Activated T-cell treated with anti-CD3 and anti-CD28 coated beads, Interleukin-2, amount 50 U/mL, for 72 hours (primary cell): ENCODE data around the gene APC. TPM values are rescaled to one million over a fixed set of nuclear protein-coding genes. Genes with fewer than 3 reads are reported as not detected.

ENCODE experiments used
- ATAC-seq, 2 donors: fragments of 150-1000 bp; cut with Tn5 transposase; replicated peaks in 1 of 2; 2 replicates each; pipeline ENCODE4 v1.10.0; 2021; ENCODE audit warnings: moderate library complexity in 2 of 2, mild to moderate bottlenecking in 1 of 2
- DNase-seq, 2 donors: peaks; one replicate each; pipeline ENCODE4 v3.0.0; 2021 to 2022; ENCODE audit warnings: mixed read lengths in 1 of 2
- H3K27ac Mint-ChIP-seq: one replicate; pipeline ENCODE4 v1.8.0; 2022; ENCODE audit warnings: mild to moderate bottlenecking, moderate library complexity, mixed read lengths
- H3K27me3 Mint-ChIP-seq: one replicate; pipeline ENCODE4 v1.8.0; 2022; ENCODE audit warnings: low read depth, mixed read lengths
- H3K36me3 Mint-ChIP-seq, 2 donors: one replicate each; pipeline ENCODE4 v1.8.0; 2022; ENCODE audit warnings: mixed read lengths in 2 of 2, mild to moderate bottlenecking in 1 of 2; ENCODE audit not compliant: insufficient read depth in 2 of 2
- H3K4me1 Mint-ChIP-seq: one replicate; pipeline ENCODE4 v1.8.0; 2022; ENCODE audit warnings: low read depth, mixed read lengths
- H3K4me3 Mint-ChIP-seq, 2 donors: one replicate each; pipeline ENCODE4 v1.8.0; 2022; ENCODE audit warnings: mild to moderate bottlenecking in 2 of 2, mixed read lengths in 2 of 2, moderate library complexity in 2 of 2
- H3K9me3 Mint-ChIP-seq, 2 donors: one replicate each; pipeline ENCODE4 v1.8.0; 2022; ENCODE audit warnings: mixed read lengths in 2 of 2
- total RNA-seq, 2 donors: library from RNA; stranded (reverse); gene quantifications; one replicate each; pipeline ENCODE4 v1.2.3, GENCODE V29; 2022

Gene APC
- total RNA-seq: 10 to 100 TPM; 22.0 to 22.7 TPM

- peak within 1 kb of the TSS; percentile 96 to 98 for H3K4me3 Mint-ChIP-seq
- no peaks in the 10 kb centered on the region for H3K27me3 Mint-ChIP-seq
These were observed at the start of gene APC for GRCh38 chr5:112737463-112738190. Gene APC, plus strand, starts transcription at chr5:112737885. Its CDS starts 17,006 bp downstream, at chr5:112754891.

GRCh38 chr5:112689155-112689909 lies 48.4 kb upstream of the APC start:
- Mint-ChIP-seq H3K9me3 (no peaks in the 10 kb centered on the region), H3K27me3 (peaks cover 31% of the 10 kb centered on the region), H3K27ac (no peak overlapping the region), H3K4me1 (no peaks in the 10 kb centered on the region), H3K4me3 (no peak overlapping the region), H3K36me3 (no peaks in the 10 kb centered on the region)
- no peak for ATAC-seq
- DNase-seq: no peak

More at GRCh38 chr5:112737463-112738190, at the start of gene APC:
- Mint-ChIP-seq H3K27ac (peak within 1 kb of the TSS; percentile 7), H3K36me3 (no peaks in the 10 kb centered on the region), H3K4me1 (peaks cover 17% of the 10 kb centered on the region), H3K9me3 (no peaks in the 10 kb centered on the region)
- ATAC-seq (peak; percentile 99 to 100), DNase-seq (peak; percentile 85 to 91)

GRCh38 chr5:112690605-112691338 lies 46.9 kb upstream of the APC start:
- ATAC-seq: no peak
- no peak for DNase-seq
- Mint-ChIP-seq H3K4me1 (no peaks in the 10 kb centered on the region), H3K9me3 (no peaks in the 10 kb centered on the region), H3K36me3 (no peaks in the 10 kb centered on the region), H3K4me3 (no peak overlapping the region), H3K27ac (no peak overlapping the region), H3K27me3 (peaks cover 31% of the 10 kb centered on the region)

- Mint-ChIP-seq H3K9me3 (no peaks in the 10 kb centered on the region), H3K27ac (no peak overlapping the region), H3K4me1 (no peaks in the 10 kb centered on the region), H3K27me3 (peaks cover 31% of the 10 kb centered on the region), H3K36me3 (no peaks in the 10 kb centered on the region), H3K4me3 (no peak overlapping the region)
- DNase-seq (no peak), ATAC-seq (peak in 1 of 2 donors; percentile 11)
These were observed 46.4 kb upstream of the APC start for GRCh38 chr5:112691339-112691680.

- ATAC-seq (peak in 1 of 2 donors; percentile 32), DNase-seq (peak; percentile 19 to 33)
- Mint-ChIP-seq H3K36me3 (no peaks in the 10 kb centered on the region), H3K27ac (no peak overlapping the region), H3K4me1 (no peaks in the 10 kb centered on the region), H3K27me3 (peaks cover 27% of the 10 kb centered on the region), H3K4me3 (no peak overlapping the region), H3K9me3 (no peaks in the 10 kb centered on the region)
These were observed 45.9 kb upstream of the APC start for GRCh38 chr5:112691758-112692157.

- H3K9me3 Mint-ChIP-seq: no peaks in the 10 kb centered on the region
- no peak overlapping the region for H3K27ac Mint-ChIP-seq
- peaks cover 24% of the 10 kb centered on the region for H3K27me3 Mint-ChIP-seq
- no peaks in the 10 kb centered on the region for H3K36me3 Mint-ChIP-seq
- DNase-seq (no peak), ATAC-seq (no peak)
- no peaks in the 10 kb centered on the region for H3K4me1 Mint-ChIP-seq
- no peak overlapping the region for H3K4me3 Mint-ChIP-seq
These were observed 45.2 kb upstream of the APC start for GRCh38 chr5:112692472-112692871.

GRCh38 chr5:112693301-112693700 lies 44.4 kb upstream of the APC start:
- Mint-ChIP-seq H3K4me1 (no peaks in the 10 kb centered on the region), H3K9me3 (no peaks in the 10 kb centered on the region), H3K27ac (no peak overlapping the region), H3K4me3 (no peak overlapping the region), H3K36me3 (no peaks in the 10 kb centered on the region), H3K27me3 (peaks cover 24% of the 10 kb centered on the region)
- DNase-seq: no peak
- no peak for ATAC-seq

GRCh38 chr5:112694853-112695709 lies 42.6 kb upstream of the APC start:
- H3K36me3 Mint-ChIP-seq: no peaks in the 10 kb centered on the region
- H3K9me3 Mint-ChIP-seq: no peaks in the 10 kb centered on the region
- H3K27me3 Mint-ChIP-seq: peaks cover 18% of the 10 kb centered on the region
- no peak overlapping the region for H3K27ac Mint-ChIP-seq
- H3K4me1 Mint-ChIP-seq: no peaks in the 10 kb centered on the region
- no peak for ATAC-seq
- H3K4me3 Mint-ChIP-seq: no peak overlapping the region
- no peak for DNase-seq

- Mint-ChIP-seq H3K4me3 (no peak overlapping the region), H3K36me3 (no peaks in the 10 kb centered on the region), H3K4me1 (no peaks in the 10 kb centered on the region), H3K27ac (no peak overlapping the region), H3K27me3 (peaks cover 10% of the 10 kb centered on the region), H3K9me3 (no peaks in the 10 kb centered on the region)
- DNase-seq (no peak), ATAC-seq (no peak)
These were observed 40.9 kb upstream of the APC start for GRCh38 chr5:112696786-112697185.

GRCh38 chr5:112697322-112697721 lies 40.4 kb upstream of the APC start:
- Mint-ChIP-seq H3K4me3 (no peak overlapping the region), H3K4me1 (no peaks in the 10 kb centered on the region), H3K27ac (no peak overlapping the region), H3K27me3 (peaks cover 5% of the 10 kb centered on the region), H3K36me3 (no peaks in the 10 kb centered on the region), H3K9me3 (no peaks in the 10 kb centered on the region)
- ATAC-seq: no peak
- DNase-seq: no peak

- Mint-ChIP-seq H3K27ac (no peak overlapping the region), H3K9me3 (no peaks in the 10 kb centered on the region), H3K27me3 (no peaks in the 10 kb centered on the region), H3K4me1 (no peaks in the 10 kb centered on the region), H3K4me3 (no peak overlapping the region), H3K36me3 (no peaks in the 10 kb centered on the region)
- ATAC-seq (no peak), DNase-seq (no peak)
These were observed 39.9 kb upstream of the APC start for GRCh38 chr5:112697833-112698232.

- no peak overlapping the region for H3K4me3 Mint-ChIP-seq
- no peaks in the 10 kb centered on the region for H3K27me3 Mint-ChIP-seq
- peaks cover 27% of the 10 kb centered on the region for H3K4me1 Mint-ChIP-seq
- H3K27ac Mint-ChIP-seq: no peak overlapping the region
- DNase-seq (no peak), ATAC-seq (no peak)
- H3K9me3 Mint-ChIP-seq: peaks cover 0 to 2% of the 10 kb centered on the region in 2 donors
- H3K36me3 Mint-ChIP-seq: peaks cover 0 to 4% of the 10 kb centered on the region in 2 donors
These were observed 33.5 kb upstream of the APC start for GRCh38 chr5:112703866-112704820.
